SK-N-SH treated with all-trans-retinoic acid at 6 μM for 48 hours (cell line): ENCODE results near the gene PIGBOS1.

Experiments
- BACH2 ChIP-seq: fragments of 250-450 bp; sonication (Bioruptor Pico); IDR thresholded peaks from 2 replicates; pipeline ENCODE4 v1.9.0; 2021; ENCODE audit warnings: mild to moderate bottlenecking, borderline replicate concordance
- PPARA ChIP-seq: fragments of 250-450 bp; sonication (Bioruptor Pico); IDR thresholded peaks from 2 replicates; pipeline ENCODE4 v1.5.0; 2020; ENCODE audit warnings: mild to moderate bottlenecking, borderline replicate concordance
- RARB ChIP-seq: fragments of 250-450 bp; sonication (Bioruptor Pico); IDR thresholded peaks from 2 replicates; pipeline ENCODE4 v1.8.0; 2021; ENCODE audit warnings: mild to moderate bottlenecking, moderate library complexity

GRCh38 chr15:55362641-55363040 lies 43.7 kb upstream of the PIGBOS1 start:
- TF ChIP-seq PPARA (CRISPR knock-in tag) (no peak), RARB (no peak), BACH2 (CRISPR knock-in tag) (no peak)
